H1 (cell line): ENCODE results near the gene TBC1D10A. TPM values are rescaled to one million over a fixed set of nuclear protein-coding genes. Genes with fewer than 3 reads are reported as not detected.

Experiments
- CTCF ChIA-PET: fragments of 300-600 bp; sonication (Branson Sonifier 250); formaldehyde crosslinking; loops from one replicate; lab custom pipeline; 2021; ENCODE audit not compliant: partially characterized antibody; lab: Charles Lee
- POLR2A ChIA-PET: fragments of 300-600 bp; sonication (Branson Sonifier 250); formaldehyde crosslinking; loops from one replicate; lab custom pipeline; 2021; ENCODE audit warnings: inconsistent platforms; ENCODE audit not compliant: partially characterized antibody; lab: Charles Lee
- DNase-seq, 2 experiments: peaks; one replicate each; pipeline versions ENCODE4 v3.0.0 to v3.0.0-alpha.2; 2010 to 2022; ENCODE audit warnings: low spot score in 2 of 2, low read depth in 1 of 2, mixed read lengths in 1 of 2
- FAIRE-seq: peaks from 2 replicates; lab custom pipeline; 2011; peaks lifted over from hg19 to GRCh38; lab: Jason Lieb, UNC
- H2AFZ ChIP-seq: 2 replicates; pipeline ENCODE4 v1.8.1; 2012; ENCODE audit warnings: low read length, inconsistent platforms
- H2AK5ac ChIP-seq: 2 replicates; pipeline ENCODE4 v1.6.1; 2013; ENCODE audit warnings: low read depth, low read length
- H2BK120ac ChIP-seq: replicated peaks from 2 replicates; pipeline ENCODE3; 2013; ENCODE audit warnings: low read depth, low read length, inconsistent platforms
- H2BK12ac ChIP-seq: 2 replicates; pipeline ENCODE4 v1.6.1; 2013; ENCODE audit warnings: low read depth, low read length
- H2BK15ac ChIP-seq: 2 replicates; pipeline ENCODE4 v1.6.1; 2013; ENCODE audit warnings: low read length
- H2BK20ac ChIP-seq: 2 replicates; pipeline ENCODE4 v1.6.1; 2013; ENCODE audit warnings: low read length
- H2BK5ac ChIP-seq: 2 replicates; pipeline ENCODE4 v1.6.1; 2013; ENCODE audit warnings: low read depth, low read length
- H3K14ac ChIP-seq: 2 replicates; pipeline ENCODE4 v1.6.1; 2013; ENCODE audit warnings: inconsistent platforms; ENCODE audit not compliant: insufficient read length
- H3K18ac ChIP-seq: 2 replicates; pipeline ENCODE4 v1.6.1; 2013; ENCODE audit warnings: low read length; ENCODE audit errors: extremely low read depth
- H3K23ac ChIP-seq: 2 replicates; pipeline ENCODE4 v1.6.1; 2013; ENCODE audit warnings: inconsistent platforms; ENCODE audit not compliant: insufficient read length
- H3K23me2 ChIP-seq: 2 replicates; pipeline ENCODE4 v1.6.1; 2013; ENCODE audit warnings: low read depth, low read length
- H3K27ac ChIP-seq: 2 replicates; pipeline ENCODE4 v1.6.1; 2011; ENCODE audit warnings: low read depth, low read length, inconsistent platforms
- H3K27me3 ChIP-seq, 4 experiments: replicated peaks in 1 of 4; 1 replicate in 1 of 4; 2 replicates in 3 of 4; pipeline versions ENCODE4 v1.6.1 to v1.8.1; 2011 to 2013; ENCODE audit warnings: low read length in 3 of 4, mild to moderate bottlenecking in 3 of 4, inconsistent platforms in 2 of 4, mixed read lengths in 2 of 4, moderate library complexity in 1 of 4; ENCODE audit not compliant: control insufficient read depth in 3 of 4, insufficient read depth in 3 of 4; ENCODE audit errors: extremely low read depth in 1 of 4
- H3K36me3 ChIP-seq, 4 experiments: 2 replicates each; pipeline versions ENCODE4 v1.6.1 to v1.8.1; 2011 to 2013; ENCODE audit warnings: mild to moderate bottlenecking in 4 of 4, low read length in 3 of 4, moderate library complexity in 2 of 4, control low read depth in 1 of 4, inconsistent platforms in 1 of 4; ENCODE audit not compliant: insufficient read depth in 4 of 4, control insufficient read depth in 2 of 4
- H3K4ac ChIP-seq: replicated peaks from 2 replicates; pipeline ENCODE3; 2013; ENCODE audit warnings: low read length, low read depth, mixed read lengths, inconsistent platforms; ENCODE audit not compliant: insufficient read length
- H3K4me1 ChIP-seq, 4 experiments: replicated peaks in 1 of 4; 1 replicate in 1 of 4; 2 replicates in 3 of 4; pipeline versions ENCODE4 v1.6.1 to v1.8.1; 2011 to 2013; ENCODE audit warnings: low read length in 3 of 4, inconsistent platforms in 2 of 4, mixed read lengths in 1 of 4; ENCODE audit not compliant: insufficient read depth in 4 of 4, control insufficient read depth in 3 of 4
- H3K4me2 ChIP-seq, 2 experiments: 2 replicates each; pipeline versions ENCODE4 v1.6.1 to v1.8.1; 2011 to 2013; ENCODE audit warnings: low read depth in 2 of 2, low read length in 2 of 2, control low read depth in 1 of 2, inconsistent platforms in 1 of 2, mild to moderate bottlenecking in 1 of 2; ENCODE audit not compliant: insufficient read depth in 1 of 2
- H3K4me3 ChIP-seq, 4 experiments: fragments of 200-600, 300-600 bp in 1 of 4; sonication (generic), shearing (Covaris generic), sonication (Bioruptor Twin) in 1 of 4; 2 replicates each; pipeline versions ENCODE4 v1.5.1 to v1.8.1; 2011 to 2016; ENCODE audit warnings: low read length in 4 of 4, low read depth in 3 of 4, control low read depth in 2 of 4, inconsistent platforms in 2 of 4, mild to moderate bottlenecking in 2 of 4, mixed read lengths in 1 of 4, moderate library complexity in 1 of 4; ENCODE audit not compliant: insufficient read depth in 2 of 4; ENCODE audit errors: extremely low read depth in 1 of 4
- H3K56ac ChIP-seq: replicated peaks from 2 replicates; pipeline ENCODE3; 2013; ENCODE audit warnings: low read depth, mild to moderate bottlenecking, mixed read lengths, low read length, inconsistent platforms; ENCODE audit not compliant: insufficient read length
- H3K79me1 ChIP-seq: 2 replicates; pipeline ENCODE4 v1.6.1; 2013; ENCODE audit warnings: low read depth, low read length, control low read depth
- H3K79me2 ChIP-seq, 2 experiments: 2 replicates each; pipeline versions ENCODE4 v1.6.1 to v1.8.1; 2012 to 2013; ENCODE audit warnings: low read length in 2 of 2, mild to moderate bottlenecking in 2 of 2, inconsistent platforms in 1 of 2; ENCODE audit not compliant: insufficient read depth in 2 of 2, control insufficient read depth in 1 of 2
- H3K9ac ChIP-seq, 4 experiments: replicated peaks in 1 of 4; 1 replicate in 1 of 4; 2 replicates in 3 of 4; pipeline versions ENCODE4 v1.6.1 to v1.8.1; 2011 to 2013; ENCODE audit warnings: low read depth in 3 of 4, low read length in 3 of 4, control low read depth in 2 of 4, mild to moderate bottlenecking in 2 of 4, moderate library complexity in 2 of 4, inconsistent platforms in 1 of 4; ENCODE audit errors: extremely low read depth in 1 of 4
- H3K9me3 ChIP-seq, 2 experiments: 2 replicates each; pipeline versions ENCODE4 v1.6.1 to v1.8.1; 2012 to 2013; ENCODE audit warnings: mild to moderate bottlenecking in 2 of 2, moderate library complexity in 2 of 2, control low read depth in 1 of 2, inconsistent platforms in 1 of 2, low read depth in 1 of 2, low read length in 1 of 2, mixed read lengths in 1 of 2; ENCODE audit not compliant: insufficient read depth in 2 of 2
- H4K20me1 ChIP-seq, 2 experiments: replicated peaks in 1 of 2; 2 replicates each; pipeline versions ENCODE3 to v1.8.1; 2011 to 2013; ENCODE audit warnings: inconsistent platforms in 2 of 2, low read length in 2 of 2, mild to moderate bottlenecking in 1 of 2; ENCODE audit not compliant: insufficient read depth in 2 of 2, control insufficient read depth in 1 of 2
- H4K5ac ChIP-seq: 2 replicates; pipeline ENCODE4 v1.6.1; 2013; ENCODE audit warnings: low read length, low read depth, mixed read lengths, inconsistent platforms; ENCODE audit not compliant: insufficient read length
- H4K8ac ChIP-seq: 2 replicates; pipeline ENCODE4 v1.8.0; 2013; ENCODE audit warnings: mild to moderate bottlenecking, moderate library complexity, low read length, inconsistent platforms; ENCODE audit not compliant: insufficient read depth; ENCODE audit errors: extremely low read depth
- H4K91ac ChIP-seq: replicated peaks from 2 replicates; pipeline ENCODE3; 2013; ENCODE audit warnings: low read length, mixed read lengths, inconsistent platforms; ENCODE audit not compliant: insufficient read length
- BACH1 ChIP-seq: IDR thresholded peaks from 2 replicates; pipeline ENCODE4 v1.6.1; 2012; ENCODE audit warnings: low read length, improper control_type of control experiment
- CHD1 ChIP-seq: IDR thresholded peaks from 2 replicates; pipeline ENCODE4 v1.6.1; 2012; ENCODE audit warnings: low read depth, low read length, improper control_type of control experiment
- CTBP2 ChIP-seq: IDR thresholded peaks from 2 replicates; pipeline ENCODE4 v1.7.0; 2011; ENCODE audit warnings: borderline replicate concordance, mild to moderate bottlenecking, moderate library complexity, mixed read lengths, low read length; ENCODE audit not compliant: insufficient read depth, insufficient read length
- E2F6 ChIP-seq: IDR thresholded peaks from 2 replicates; pipeline ENCODE4 v1.6.1; 2012; ENCODE audit warnings: inconsistent platforms
- EP300 ChIP-seq, 2 experiments: IDR thresholded peaks; 1 replicate in 1 of 2; 2 replicates in 1 of 2; pipeline ENCODE4 v1.6.1; 2011 to 2012; ENCODE audit warnings: low read depth in 2 of 2, low read length in 2 of 2, mild to moderate bottlenecking in 2 of 2, borderline replicate concordance in 1 of 2, inconsistent platforms in 1 of 2, moderate library complexity in 1 of 2
- KDM4A ChIP-seq: IDR thresholded peaks from one replicate; pipeline ENCODE4 v1.7.1; 2012; ENCODE audit warnings: low read depth, mild to moderate bottlenecking, moderate library complexity, low read length, inconsistent platforms; ENCODE audit not compliant: severe bottlenecking
- KDM5A ChIP-seq: fragments of 200-600 bp; IDR thresholded peaks from 2 replicates; pipeline ENCODE4 v1.7.1; 2012; ENCODE audit warnings: mild to moderate bottlenecking, low read length, inconsistent platforms, mixed read lengths
- SAP30 ChIP-seq: fragments of 300-600 bp; sonication (generic); IDR thresholded peaks from 2 replicates; pipeline ENCODE4 v1.7.1; 2012; ENCODE audit warnings: low read length, moderate library complexity, mild to moderate bottlenecking, inconsistent platforms; ENCODE audit not compliant: insufficient read depth, insufficient replicate concordance
- TCF12 ChIP-seq: IDR thresholded peaks from 2 replicates; pipeline ENCODE4 v1.6.1; 2011; ENCODE audit warnings: low read depth, mild to moderate bottlenecking, low read length
- ZNF274 ChIP-seq: IDR thresholded peaks from 2 replicates; pipeline ENCODE4 v1.7.0; 2012; ENCODE audit warnings: low read length, borderline replicate concordance; ENCODE audit errors: extremely low read depth
- WGBS, 2 experiments: shearing (Covaris generic) in 1 of 2; methylation state at CpG; one replicate each; pipeline versions ENCODE4 v1.1.6 to v1.1.7; 2013 to 2015; ENCODE audit warnings: low lambda C conversion rate in 2 of 2, mixed read lengths in 2 of 2, inconsistent platforms in 1 of 2, low coverage in 1 of 2, missing lambda C conversion rate in 1 of 2; ENCODE audit not compliant: insufficient replicate concordance in 2 of 2, insufficient coverage in 1 of 2, insufficient read length in 1 of 2; ENCODE audit errors: extremely low coverage in 1 of 2, missing lambda C conversion rate in 1 of 2; 5-methylcytosine and 5-hydroxymethylcytosine counted together
- polyA plus RNA-seq, 7 experiments: library from polyadenylated mRNA; depleted of rRNA in 3 of 7; stranded (reverse) in 5 of 7; unstranded in 2 of 7; fragments of >200 nt in 5 of 7; fragments of 200-250 nt in 2 of 7; gene quantifications; 1 replicate in 5 of 7; 2 replicates in 1 of 7; 4 replicates in 1 of 7; pipeline versions ENCODE4 v1.2.1 to v1.2.3, GENCODE V29; 2011 to 2013; ENCODE audit warnings: missing spikeins in 2 of 7, mixed read lengths in 2 of 7
- total RNA-seq: library from RNA; stranded (reverse); fragmentation: NEBNext Ultra II Directional; extraction: Animal tissue kit (Norgen Biotek cat#: 25700); gene quantifications from 2 replicates; pipeline ENCODE4 v1.2.1, GENCODE V29; 2021

TBC1D10A gene
- total and polyA plus RNA-seq, 2 of the 8 experiments (the other 6 are each of a cell fraction or from before 2014, with no cell fraction given) = 5.4 to 7.0 TPM

- no peak overlapping the region for H4K5ac ChIP-seq
- WGBS, 2 experiments = 94% methylated on average over 3 of the region's 3 CpGs; no CpG with 5 or more reads in 1 of the 2 experiments
- H3K79me1 ChIP-seq = peaks cover 3% of the 10 kb centered on the region
- no peak overlapping the region for H2AK5ac ChIP-seq
- no peak overlapping the region; a peak in 1 of 7 replicates for H3K9ac ChIP-seq
- H3K36me3 ChIP-seq = no peaks in the 10 kb centered on the region
- H2BK5ac ChIP-seq = no peak overlapping the region
- H3K23ac ChIP-seq = no peak overlapping the region
- FAIRE-seq (no peak), DNase-seq (no peak)
- H3K79me2 ChIP-seq = no peaks in the 10 kb centered on the region
- H2AFZ ChIP-seq = no peak overlapping the region
- H3K27me3 ChIP-seq = no peaks in the 10 kb centered on the region
- peaks cover 4% of the 10 kb centered on the region for H3K23me2 ChIP-seq
- H3K18ac ChIP-seq = no peak overlapping the region
- H3K4me1 ChIP-seq = peaks cover 0 to 14% (median 7%) of the 10 kb centered on the region in 4 experiments; a peak in 6 of 7 replicates
- no peak overlapping the region for H3K14ac ChIP-seq
- no peak overlapping the region for H3K4me2 ChIP-seq
- CTCF ChIA-PET = interaction anchor here (1.0 to 20.1 kb wide), 9 partner anchors 10 to 215 kb away, joined by 3 to 203 read pairs (median 3); partner anchors contain the start of genes CASTOR1 and RNF215
- no peak overlapping the region for H3K27ac ChIP-seq
- H3K56ac ChIP-seq = no peak overlapping the region
- no peak overlapping the region for H2BK12ac ChIP-seq
- H2BK120ac ChIP-seq = no peak overlapping the region
- no peak overlapping the region for H4K8ac ChIP-seq
- H3K9me3 ChIP-seq = no peaks in the 10 kb centered on the region
- TF ChIP-seq KDM5A (no peak), BACH1 (no peak), TCF12 (no peak), ZNF274 (no peak), SAP30 (no peak), EP300 (IDR thresholded peaks at IDR 0.05; ENCODE audit: borderline replicate concordance in 1 of 2, low read depth in 2 of 2, low read length in 2 of 2) (no peak), CTBP2 (no peak), CHD1 (no peak), E2F6 (no peak), KDM4A (no peak)
- TF ChIP-seq, all 59 proteins: peak for 0
- H2BK15ac ChIP-seq = no peak overlapping the region
- H3K4ac ChIP-seq = no peak overlapping the region
- no peak overlapping the region for H4K91ac ChIP-seq
- peaks cover 0 to 7% of the 10 kb centered on the region in 2 experiments for H4K20me1 ChIP-seq
- H3K4me3 ChIP-seq = no peak overlapping the region
- no peak overlapping the region for H2BK20ac ChIP-seq
- POLR2A ChIA-PET = interaction anchor here (1.1 kb wide), 1 partner anchor 57 kb away, joined by 3 read pairs; no protein-coding TSS in a partner anchor
Measured at GRCh38 chr22:30323246-30323645, 3.5 kb downstream of the TBC1D10A start.
